Right hindlimb (tissue), 1 donor: ENCODE results near the gene MOV10L1.
"Not testable (repeated sequence)": the region's sequence is repeated elsewhere in the genome, so short reads cannot be mapped to it uniquely, and the experiment has no call there.

ENCODE experiments used
- DNase-seq: peaks from one replicate; pipeline ENCODE4 v3.0.0-alpha.2; 2018

MOV10L1 gene

DNA sequence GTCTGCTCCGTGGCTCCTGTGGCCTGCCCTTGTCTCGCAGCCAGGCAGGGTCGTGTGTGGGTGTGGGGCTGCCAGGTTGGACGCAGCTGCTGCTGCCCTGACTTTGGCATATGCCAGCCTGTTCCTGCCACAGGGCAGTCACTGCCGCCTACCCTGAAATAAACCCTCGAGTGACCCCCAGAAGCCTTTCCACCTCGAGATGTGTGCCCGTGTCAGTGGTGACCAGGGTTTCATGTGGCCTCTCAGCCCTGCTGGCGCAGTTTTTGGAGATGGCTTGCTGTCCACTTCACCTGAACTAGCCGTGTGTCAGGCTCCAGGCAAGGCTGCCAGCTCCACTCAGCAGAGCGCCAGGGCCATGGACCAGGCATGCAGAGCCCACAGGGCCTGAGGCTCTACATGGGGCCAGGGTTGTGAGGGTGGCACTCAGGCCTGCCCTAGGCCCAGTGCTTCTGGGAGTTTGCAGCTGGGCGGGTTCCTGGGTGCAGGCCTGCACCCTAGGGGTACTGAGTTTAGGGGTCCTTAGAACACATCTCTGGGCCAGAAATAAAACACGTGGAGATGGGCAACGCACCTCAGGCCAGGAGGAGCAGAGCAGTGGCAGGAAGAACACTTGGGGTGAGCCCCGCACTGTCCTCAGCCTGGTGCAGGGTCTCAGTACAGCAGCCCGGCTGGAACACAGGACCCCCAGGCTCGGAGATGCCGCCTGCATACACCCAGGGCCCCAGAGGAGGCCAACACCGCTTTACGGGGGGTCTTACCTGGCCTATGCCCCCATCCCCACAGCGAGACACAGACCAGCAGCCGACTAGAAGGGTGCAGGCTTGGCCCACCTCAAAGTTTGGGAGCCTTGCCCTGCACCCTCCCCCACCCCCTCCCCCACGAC lies 71.9 kb downstream of the MOV10L1 start:
- no peak for DNase-seq

GRCh38 chr22:50162391-50162956 lies 72.7 kb downstream of the MOV10L1 start:
- DNase-seq: no peak

DNA sequence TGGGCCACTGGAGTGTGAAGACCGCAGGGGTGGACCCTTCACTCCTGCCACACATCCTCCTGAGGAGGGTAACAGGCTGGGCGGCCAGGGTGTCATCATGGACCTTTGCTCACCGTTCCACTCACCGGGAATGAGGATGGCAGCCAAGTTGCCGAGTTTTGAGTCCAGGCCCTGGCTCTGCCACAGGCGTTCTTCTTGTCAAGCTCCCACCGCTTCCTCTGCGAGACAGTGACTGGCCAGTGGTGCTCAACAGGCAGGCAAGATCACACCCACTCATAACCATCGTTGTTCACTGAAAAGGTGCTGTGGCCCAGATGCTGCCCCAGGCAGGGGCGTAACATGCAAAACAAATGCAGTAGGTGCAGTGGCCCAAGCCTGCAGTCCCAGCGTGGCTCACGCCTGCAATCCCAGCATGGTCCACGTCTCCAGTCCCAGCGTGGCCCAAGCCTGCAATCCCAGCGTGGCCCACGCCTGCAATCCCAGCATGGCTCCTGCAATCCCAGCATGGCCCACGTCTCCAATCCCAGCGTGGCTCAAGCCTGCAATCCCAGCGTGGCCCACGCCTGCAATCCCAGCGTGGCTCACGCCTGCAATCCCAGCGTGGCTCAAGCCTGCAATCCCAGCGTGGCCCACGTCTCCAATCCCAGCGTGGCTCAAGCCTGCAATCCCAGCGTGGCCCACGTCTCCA lies 75.8 kb downstream of the MOV10L1 start:
- DNase-seq: no peak

DNA sequence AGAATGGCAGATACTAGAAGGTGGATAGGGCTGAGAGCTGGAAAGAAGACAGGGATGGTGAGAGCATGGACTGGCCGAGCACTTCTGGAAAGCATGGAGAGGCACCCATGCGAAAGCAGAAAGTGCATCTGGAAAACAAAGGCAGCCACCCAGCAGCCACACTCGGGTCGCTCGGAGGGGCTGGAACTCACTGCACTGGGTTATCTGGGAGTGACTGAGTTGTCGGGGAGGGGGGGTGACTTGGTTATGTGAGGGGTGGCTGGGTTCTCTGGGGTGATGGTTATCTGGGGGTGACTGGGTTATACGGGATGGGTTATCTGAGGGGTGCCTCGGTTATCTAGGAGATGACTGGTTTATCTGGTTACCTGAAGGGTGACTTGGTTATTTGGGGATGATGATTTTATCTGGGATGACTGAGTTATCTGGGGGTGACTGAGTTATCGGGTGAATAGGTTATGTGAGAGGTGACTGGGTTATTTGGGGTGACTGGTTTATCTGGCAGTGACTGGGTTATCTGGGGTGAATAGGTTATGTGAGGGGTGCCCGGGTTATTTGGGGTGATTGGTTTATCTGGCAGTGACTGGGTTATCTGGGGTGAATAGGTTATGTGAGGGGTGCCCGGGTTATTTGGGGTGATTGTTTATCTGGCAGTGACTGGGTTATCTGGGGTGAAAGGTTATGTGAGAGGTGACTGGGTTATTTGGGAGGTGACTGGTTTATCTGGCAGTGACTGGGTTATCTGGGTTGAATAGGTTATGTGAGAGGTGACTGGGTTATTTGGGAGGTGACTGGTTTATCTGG lies 78.1 kb downstream of the MOV10L1 start:
- DNase-seq: no peak

GRCh38 chr22:50168490-50169180 lies 78.8 kb downstream of the MOV10L1 start:
- DNase-seq: not testable (repeated sequence)

- DNase-seq: peak; percentile 15
Measured at GRCh38 chr22:50169181-50169759, 79.5 kb downstream of the MOV10L1 start.

DNA sequence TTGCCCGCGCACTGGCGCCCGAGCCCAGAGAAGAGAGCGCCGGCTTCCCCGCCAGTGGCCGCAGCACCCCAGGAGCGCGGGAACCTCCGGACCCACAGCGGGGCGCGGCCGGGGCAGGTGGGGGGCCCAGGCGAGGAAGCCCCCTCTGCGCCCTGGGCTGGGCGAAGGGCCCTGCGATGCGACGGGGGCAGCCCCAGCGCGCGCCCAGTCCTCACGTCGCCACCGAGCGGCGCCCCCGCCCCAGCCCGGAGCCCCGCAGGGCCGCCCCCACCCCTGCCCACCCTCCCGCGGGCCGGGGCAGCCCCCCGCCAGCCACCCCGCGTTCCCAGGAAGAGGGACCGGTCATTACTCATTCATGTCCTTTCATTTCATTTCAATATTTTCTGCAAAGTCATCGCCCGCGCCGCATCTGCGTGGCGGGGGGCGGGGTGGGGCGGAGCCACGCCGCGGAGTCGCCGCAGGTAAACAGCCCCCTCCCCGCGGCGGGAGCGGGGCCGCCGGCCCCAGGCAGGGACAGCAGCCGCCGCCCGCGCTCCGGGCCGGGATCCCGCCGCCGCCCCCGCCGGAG lies 80.1 kb downstream of the MOV10L1 start:
- peak; percentile 29 for DNase-seq

GRCh38 chr22:50170453-50171318 lies 80.9 kb downstream of the MOV10L1 start, which contains the start of gene PANX2:
Gene PANX2, plus strand, starts transcription at chr22:50170731. Its CDS starts 0 bp downstream, at chr22:50170731.
- DNase-seq: no peak

DNA sequence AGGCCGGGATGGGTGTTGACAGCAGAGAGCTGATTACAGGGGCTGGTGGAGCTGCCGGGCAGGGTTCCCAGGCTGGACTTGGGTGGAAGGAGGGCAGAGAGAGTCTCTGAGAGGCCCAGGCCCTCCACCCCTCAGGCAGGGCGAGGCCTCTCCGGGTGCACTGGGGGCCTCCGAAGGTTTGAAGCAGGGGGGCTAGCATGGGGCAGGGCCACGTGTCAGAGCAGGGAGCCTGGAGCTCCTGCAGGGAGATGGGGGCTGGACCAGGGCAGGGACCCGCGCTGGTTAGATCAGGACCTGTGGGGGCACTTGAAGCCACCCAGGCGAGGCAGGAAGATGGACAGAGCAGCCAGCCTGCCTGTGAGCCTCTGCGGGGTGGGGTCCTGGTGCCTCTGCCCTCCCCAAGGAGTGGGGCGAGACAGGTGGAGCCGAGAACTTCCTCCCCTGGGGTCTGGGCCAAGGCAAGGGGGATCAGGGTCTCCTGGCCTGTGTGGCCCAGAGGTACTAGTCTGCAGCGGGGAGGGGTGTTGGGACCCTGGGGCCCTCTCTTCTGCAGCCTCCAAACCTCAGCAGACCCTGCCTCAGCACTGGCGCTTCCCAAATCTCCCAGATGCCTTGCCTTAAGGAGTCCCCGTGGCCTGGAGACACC lies 81.6 kb downstream of the MOV10L1 start:
- no peak for DNase-seq

DNA sequence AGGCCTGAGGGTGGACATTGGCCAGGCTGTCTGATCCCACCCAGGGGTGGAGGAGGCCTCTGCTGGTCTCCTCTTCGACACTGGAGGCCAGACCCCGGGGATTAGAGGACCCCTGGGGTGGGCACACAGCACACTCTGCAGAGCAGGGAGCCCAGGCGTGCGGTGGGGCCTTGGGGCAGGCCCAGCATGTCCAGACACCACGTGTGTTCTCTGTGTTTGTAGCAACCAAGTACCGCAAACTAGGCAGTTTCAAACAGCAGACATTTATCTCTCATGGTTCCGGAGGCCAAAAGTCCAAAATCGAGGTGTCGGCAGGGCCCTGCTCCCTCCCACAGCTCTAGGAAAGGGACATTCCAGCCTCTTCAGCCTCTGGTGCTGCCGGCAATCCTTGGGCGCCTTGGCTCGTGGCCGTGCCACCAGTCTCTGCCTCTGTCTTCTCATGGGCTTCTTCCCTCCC lies 82.2 kb downstream of the MOV10L1 start:
- no peak for DNase-seq

DNA sequence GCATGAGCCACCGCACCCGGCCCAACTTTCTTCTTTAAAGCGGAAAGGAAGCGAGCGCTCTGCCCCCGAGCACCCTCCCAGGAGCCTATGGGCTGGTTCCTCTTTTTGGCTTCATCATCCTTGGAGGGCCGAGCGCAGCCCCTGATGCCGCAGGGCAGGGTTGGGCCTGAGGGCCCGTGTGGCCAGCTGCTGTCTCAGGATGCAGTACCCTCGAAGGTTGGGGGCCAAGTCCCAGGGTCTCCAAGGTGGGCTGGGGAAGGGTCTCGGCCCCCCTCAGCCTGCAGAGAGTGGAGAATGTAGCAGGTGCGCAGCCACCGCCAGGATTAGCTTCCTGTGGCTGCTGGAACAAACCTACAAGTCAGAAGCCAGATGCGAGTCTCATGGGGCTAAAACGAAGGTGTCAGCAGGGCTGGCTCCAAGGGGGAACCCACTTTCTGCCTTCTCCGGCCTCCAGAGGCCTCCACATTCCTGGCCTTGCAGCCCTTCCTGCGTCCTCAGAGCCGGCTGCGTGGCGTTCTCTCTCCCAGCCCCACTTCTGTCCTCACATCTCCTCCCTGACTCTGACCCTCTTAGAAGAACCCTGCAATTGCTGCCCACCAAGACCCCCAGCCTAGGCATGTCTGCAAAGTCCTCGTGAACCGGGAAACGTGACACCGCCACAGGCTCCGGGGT lies 83.6 kb downstream of the MOV10L1 start:
- no peak for DNase-seq

DNA sequence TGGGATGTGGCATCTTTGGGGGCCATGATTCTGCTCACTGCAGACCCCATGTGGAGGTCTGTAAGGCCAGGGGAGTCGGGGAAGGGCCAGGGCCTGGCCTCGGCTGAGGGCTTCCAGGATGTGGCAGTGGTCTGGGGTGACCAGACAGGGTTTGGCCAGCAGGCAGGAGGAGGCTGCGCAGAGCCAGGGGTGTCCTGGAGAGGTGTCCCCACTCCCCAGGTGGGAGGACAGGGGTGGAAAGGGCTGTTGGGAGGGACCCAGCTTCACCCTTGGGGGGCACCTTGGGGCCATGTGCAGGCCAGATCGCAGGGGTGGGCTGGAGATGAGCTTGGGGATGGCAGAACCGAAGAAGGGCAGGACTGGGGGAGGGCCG lies 84.2 kb downstream of the MOV10L1 start:
- no peak for DNase-seq

- no peak for DNase-seq
Measured at GRCh38 chr22:50174382-50175190, 84.8 kb downstream of the MOV10L1 start.

DNA sequence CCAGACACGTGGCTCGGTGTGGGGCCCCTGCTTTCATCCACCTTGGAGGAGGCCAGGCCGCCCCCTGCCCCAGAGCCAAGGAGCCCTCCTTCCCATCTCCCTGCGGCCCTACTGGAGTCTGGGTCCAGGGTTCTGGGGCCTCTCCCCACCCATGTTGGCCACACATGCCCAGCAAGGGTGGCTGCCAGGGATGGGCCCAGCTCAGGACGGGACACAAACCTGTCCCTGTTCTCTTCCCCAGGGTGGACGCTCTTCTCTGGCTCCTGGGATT lies 85.3 kb downstream of the MOV10L1 start:
- no peak for DNase-seq

DNA sequence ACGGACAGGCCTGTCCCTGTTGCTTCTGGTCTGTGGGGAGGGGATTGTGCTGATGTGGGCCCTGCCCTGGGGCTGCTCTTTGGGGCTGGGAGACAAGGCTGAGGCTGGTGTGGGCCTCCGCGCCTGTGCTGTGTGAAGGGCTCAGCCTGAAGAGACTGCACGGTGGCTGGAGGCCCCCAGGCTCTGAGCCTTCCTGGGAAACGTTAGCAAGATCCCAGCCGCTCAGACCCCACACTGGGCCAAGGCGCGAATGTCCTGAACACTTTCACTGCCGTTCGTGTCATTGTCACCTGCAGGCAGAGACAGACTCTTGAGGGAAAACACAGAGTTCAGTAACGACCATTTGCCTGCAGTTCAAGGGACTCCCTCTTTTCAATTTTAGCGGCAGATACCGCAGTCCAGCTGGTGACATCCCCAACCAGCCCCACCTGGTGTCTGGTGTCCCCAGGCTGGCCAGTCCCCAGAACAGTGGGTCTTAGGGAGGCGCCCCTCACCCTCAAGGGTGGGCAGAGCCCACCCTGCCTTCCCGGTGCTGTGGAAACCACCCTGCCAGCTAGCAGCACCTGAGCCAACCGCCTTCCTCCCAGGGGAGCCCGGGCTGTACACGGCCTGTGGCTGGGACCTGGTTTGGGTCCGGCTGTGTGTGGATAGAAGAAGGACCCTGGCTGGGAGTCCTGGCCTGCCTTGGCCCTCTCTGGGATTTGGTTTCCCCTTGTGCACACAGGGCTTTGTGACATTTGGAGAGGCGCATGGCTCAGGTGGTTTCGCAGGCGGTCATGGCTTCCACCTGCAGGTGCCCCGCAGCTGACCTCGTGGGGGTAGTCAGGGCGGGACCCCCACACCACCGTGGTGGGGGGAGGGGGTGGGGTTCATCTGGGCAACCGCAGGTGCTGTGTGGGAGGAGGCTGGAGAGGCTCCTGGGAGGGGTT lies 86.4 kb downstream of the MOV10L1 start:
- no peak for DNase-seq

- no peak for DNase-seq
Measured at GRCh38 chr22:50176850-50177536, 87.2 kb downstream of the MOV10L1 start.
